Pancreas (tissue), 10 donors: ENCODE measurements around the gene ARHGEF18. TPM values are rescaled to one million over a fixed set of nuclear protein-coding genes. Genes with fewer than 3 reads are reported as not detected.

Experiments used
- ATAC-seq, 4 donors: fragments of 200-7000 bp; cut with Tn5 transposase; one replicate each; pipeline versions ENCODE4 v1.8.0 to v1.9.1; 2020; ENCODE audit warnings: mild to moderate bottlenecking in 4 of 4, moderate library complexity in 4 of 4
- DNase-seq, 6 donors: peaks; one replicate each; pipeline ENCODE4 v3.0.0-alpha.2; 2020
- FAIRE-seq: peaks from 2 replicates; lab custom pipeline; 2012; peaks lifted over from hg19 to GRCh38; lab: Jason Lieb, UNC
- H3K27ac ChIP-seq, 4 donors: fragments of 200-600 bp; sonication (generic); 1 replicate in 3 of 4; 2 replicates in 1 of 4; pipeline versions ENCODE4 v1.5.0 to v1.8.0; 2020
- H3K27me3 ChIP-seq, 4 donors: fragments of 200-600 bp; one replicate each; pipeline ENCODE4 v1.8.0; 2021
- H3K36me3 ChIP-seq, 3 donors: fragments of 200-600 bp; sonication (generic) in 1 of 3; one replicate each; pipeline versions ENCODE4 v1.5.0 to v1.8.0; 2020 to 2021
- H3K4me1 ChIP-seq, 3 donors: fragments of 200-600 bp; one replicate each; pipeline ENCODE4 v1.8.0; 2021
- H3K4me3 ChIP-seq, 4 donors: fragments of 200-600 bp; sonication (generic) in 2 of 4; one replicate each; pipeline versions ENCODE4 v1.5.0 to v1.8.0; 2020 to 2021
- H3K9me3 ChIP-seq, 4 donors: fragments of 200-600 bp; one replicate each; pipeline ENCODE4 v1.8.0; 2021
- WGBS, 2 donors: extraction: QIAGEN DNeasy Blood & Tissue Kit; methylation state at CpG; one replicate each; pipeline ENCODE4 v1.1.7; 2013; 5-methylcytosine and 5-hydroxymethylcytosine counted together
- intact Hi-C, 3 donors: fragments of 100-400 bp; cut with DNase I; formaldehyde crosslinking; loops; one replicate each; pipeline versions ENCODE4 v1.11.1 to v1.14.2; 2022
- polyA plus RNA-seq, 2 donors: library from polyadenylated mRNA; stranded (reverse); fragments of 200-250 nt; gene quantifications; one replicate each; pipeline ENCODE4 v1.2.3, GENCODE V29; 2013
- total RNA-seq, 6 donors: library from RNA; stranded (reverse); fragmentation: NEBNext Ultra II Directional in 4 of 6; extraction: Animal tissue kit (Norgen Biotek cat#: 25700) in 4 of 6; gene quantifications; one replicate each; pipeline versions ENCODE4 v1.2.1 to v1.2.4, GENCODE V29; 2021 to 2023
- TF ChIP-seq, protein P1 (sequence below), 4 donors: fragments of 200-600 bp; sonication (generic) in 3 of 4; IDR thresholded peaks; one replicate each; pipeline versions ENCODE4 v1.5.0 to v1.8.0; 2021; ENCODE audit warnings: antibody characterized with exemption in 4 of 4
- donor health status: healthy with polysubstance abuse.
- donor health status: DM: no; HTN: no; CAD: no; lungs with moderate emphysema.
- donor health status: DM: no; HTN: no; CAD: no.
- donor health status: control.
- donor health status: control.
- donor health status: Bipolar disorder and iron deficiency.
- donor health status: DM: yes; HTN: yes; CAD: no.
- donor health status: DM: no; HTN: no; CAD: no.
- donor health status: DM: no; HTN: no; CAD: no.
- donor health status: DM: yes; HTN: yes; CAD: no.

The ARHGEF18 gene
- total and polyA plus RNA-seq, 8 donors: 17.1 to 45.4 (median 22.4) TPM

DNA sequence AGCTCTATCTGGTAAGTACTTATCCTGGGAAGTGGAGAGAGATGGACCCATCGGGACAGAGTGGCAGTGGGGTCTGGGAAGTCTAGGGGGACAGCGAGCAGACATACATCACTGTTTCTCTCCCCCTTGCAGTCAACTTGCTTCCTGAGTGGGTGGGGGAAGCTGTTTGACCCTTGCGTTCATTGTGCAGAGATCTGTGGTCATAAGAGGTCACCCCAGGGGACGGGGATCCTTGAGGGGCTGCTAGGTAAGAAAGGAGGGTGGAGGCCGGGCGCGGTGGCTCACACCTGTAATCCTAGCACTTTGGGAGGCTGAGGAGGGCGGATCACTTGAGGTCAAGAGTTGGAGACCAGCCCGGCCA, 474 bp downstream of the ARHGEF18 start:
- DNase-seq (peak in 1 of 6 donors; percentile 16), ATAC-seq (no peak), FAIRE-seq (no peak)
- no peak overlapping the region for H3K4me3 ChIP-seq
- H3K36me3 ChIP-seq: no peaks in the 10 kb centered on the region
- H3K27ac ChIP-seq: no peak overlapping the region
- no peaks in the 10 kb centered on the region for H3K4me1 ChIP-seq
- intact Hi-C loops: no loop called here
- no peaks in the 10 kb centered on the region for H3K9me3 ChIP-seq
- 79 to 84% methylated on average over 9 of the region's 9 CpGs for WGBS, 2 donors
- TF ChIP-seq, protein P1, sequence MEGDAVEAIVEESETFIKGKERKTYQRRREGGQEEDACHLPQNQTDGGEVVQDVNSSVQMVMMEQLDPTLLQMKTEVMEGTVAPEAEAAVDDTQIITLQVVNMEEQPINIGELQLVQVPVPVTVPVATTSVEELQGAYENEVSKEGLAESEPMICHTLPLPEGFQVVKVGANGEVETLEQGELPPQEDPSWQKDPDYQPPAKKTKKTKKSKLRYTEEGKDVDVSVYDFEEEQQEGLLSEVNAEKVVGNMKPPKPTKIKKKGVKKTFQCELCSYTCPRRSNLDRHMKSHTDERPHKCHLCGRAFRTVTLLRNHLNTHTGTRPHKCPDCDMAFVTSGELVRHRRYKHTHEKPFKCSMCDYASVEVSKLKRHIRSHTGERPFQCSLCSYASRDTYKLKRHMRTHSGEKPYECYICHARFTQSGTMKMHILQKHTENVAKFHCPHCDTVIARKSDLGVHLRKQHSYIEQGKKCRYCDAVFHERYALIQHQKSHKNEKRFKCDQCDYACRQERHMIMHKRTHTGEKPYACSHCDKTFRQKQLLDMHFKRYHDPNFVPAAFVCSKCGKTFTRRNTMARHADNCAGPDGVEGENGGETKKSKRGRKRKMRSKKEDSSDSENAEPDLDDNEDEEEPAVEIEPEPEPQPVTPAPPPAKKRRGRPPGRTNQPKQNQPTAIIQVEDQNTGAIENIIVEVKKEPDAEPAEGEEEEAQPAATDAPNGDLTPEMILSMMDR (IDR thresholded peaks at IDR 0.05): no peak
- no peaks in the 10 kb centered on the region for H3K27me3 ChIP-seq

DNA sequence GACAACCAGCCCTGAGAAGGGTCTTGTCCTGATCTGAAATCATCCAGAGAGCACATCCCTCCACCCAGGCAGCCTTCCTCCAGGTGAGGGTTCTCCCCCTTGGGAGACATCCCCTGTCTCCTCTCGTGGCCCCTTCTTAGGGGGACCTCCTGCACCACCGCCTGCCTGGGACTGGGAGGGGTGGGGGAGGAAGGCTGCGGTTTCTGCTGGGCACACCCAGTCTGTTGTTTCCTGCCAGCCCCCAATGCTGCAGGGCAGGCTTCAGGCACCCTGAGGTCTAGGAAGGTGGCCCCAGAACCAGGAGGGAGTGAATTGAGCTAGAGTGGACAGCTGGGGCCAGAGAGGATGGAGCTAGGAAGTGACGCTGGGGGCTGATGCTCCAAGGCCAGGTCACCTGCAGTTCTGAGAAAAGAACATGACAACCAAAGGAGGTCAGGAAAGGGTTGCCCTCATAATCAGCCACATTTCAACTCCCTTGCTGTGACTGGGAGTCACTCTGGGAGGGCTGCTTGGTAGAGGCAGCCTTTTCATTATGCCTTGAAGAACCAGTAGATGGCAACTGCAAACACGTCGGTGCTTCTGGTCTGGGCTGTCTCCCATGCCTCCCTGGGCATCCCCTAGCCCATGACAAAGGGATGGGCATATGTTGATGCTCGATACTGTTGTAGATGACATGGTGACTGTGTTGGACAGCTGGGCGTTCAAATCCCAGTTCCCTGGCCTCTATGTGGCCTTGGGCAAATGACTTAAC, 1.4 kb downstream of the ARHGEF18 start:
- Histone ChIP-seq H3K27me3 (no peaks in the 10 kb centered on the region), H3K9me3 (no peaks in the 10 kb centered on the region), H3K27ac (no peak overlapping the region), H3K4me1 (no peaks in the 10 kb centered on the region), H3K4me3 (no peak overlapping the region), H3K36me3 (no peaks in the 10 kb centered on the region)
- FAIRE-seq: no peak
- WGBS, 2 donors: 68 to 72% methylated on average over 8 of the region's 8 CpGs
- intact Hi-C loops: loop anchor here in 1 of 3 donors (10.0 kb wide), 1 partner anchor 465 kb away; no protein-coding TSS in a partner anchor
- TF ChIP-seq, protein P1 (IDR thresholded peaks at IDR 0.05): no peak
- no peak for ATAC-seq
- DNase-seq: peak in 1 of 6 donors; percentile 51

DNA sequence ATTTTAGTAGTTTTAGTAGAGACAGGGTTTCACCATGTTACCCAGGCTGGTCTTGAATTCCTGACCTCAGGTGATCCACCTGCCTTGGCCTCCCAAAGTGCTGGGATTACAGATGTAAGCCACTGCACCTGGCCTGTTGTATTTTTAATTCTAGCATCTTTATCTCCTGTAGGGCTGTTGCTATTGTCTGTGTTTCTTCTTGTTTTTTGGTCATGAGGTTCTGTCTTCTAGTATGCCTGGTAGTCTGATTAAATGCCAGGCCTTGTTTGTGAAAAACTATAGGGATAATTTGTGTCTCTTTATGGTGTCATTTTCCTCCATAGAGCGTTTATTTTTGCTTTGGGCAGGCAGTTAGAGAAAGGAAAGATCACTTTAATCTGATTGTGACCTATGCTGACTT, 3.1 kb downstream of the ARHGEF18 start:
- Histone ChIP-seq H3K27ac (no peak overlapping the region), H3K4me1 (no peaks in the 10 kb centered on the region), H3K4me3 (no peak overlapping the region), H3K9me3 (no peaks in the 10 kb centered on the region), H3K36me3 (no peaks in the 10 kb centered on the region), H3K27me3 (no peaks in the 10 kb centered on the region)
- TF ChIP-seq, protein P1 (IDR thresholded peaks at IDR 0.05): no peak
- FAIRE-seq: no peak
- intact Hi-C loops: loop anchor here in 1 of 3 donors (10.0 kb wide), 1 partner anchor 463 kb away; no protein-coding TSS in a partner anchor
- no peak for ATAC-seq
- DNase-seq: no peak
- WGBS, 2 donors: 56 to 67% methylated on average over 1 of the region's 1 CpG

DNA sequence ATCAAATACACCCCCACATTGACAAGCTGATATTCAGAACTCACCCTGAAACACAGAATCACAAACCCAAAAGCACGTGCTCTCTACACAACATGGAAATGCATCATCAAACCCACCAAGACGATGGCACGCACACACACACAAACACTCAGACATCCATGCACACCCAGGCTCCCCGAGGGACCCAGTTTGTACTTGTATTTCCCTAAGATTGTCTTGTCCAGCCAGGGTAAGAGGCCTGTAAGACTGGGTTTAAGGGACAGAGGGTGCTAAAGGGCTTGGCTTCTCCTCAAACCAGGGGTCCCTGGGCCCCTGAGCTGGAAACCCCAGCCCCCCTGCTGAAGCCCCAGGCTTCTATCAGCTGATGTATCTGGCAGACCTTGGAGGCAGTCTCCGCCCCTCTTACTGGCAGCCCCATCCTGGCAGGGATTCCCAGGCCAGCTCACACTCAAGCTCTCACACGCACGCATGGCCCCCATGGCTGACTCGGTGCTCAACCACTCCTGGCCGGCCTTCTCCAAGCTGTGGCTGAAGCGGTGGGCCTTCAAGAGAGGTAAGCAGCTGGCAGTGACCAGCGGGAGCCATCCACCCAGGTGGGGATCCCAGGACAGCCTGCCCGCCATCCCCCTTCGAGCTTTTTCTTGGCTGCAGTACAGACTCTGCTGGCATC, 6.5 kb downstream of the ARHGEF18 start:
- TF ChIP-seq, protein P1 (IDR thresholded peaks at IDR 0.05): no peak
- Histone ChIP-seq H3K9me3 (no peaks in the 10 kb centered on the region), H3K4me3 (no peak overlapping the region), H3K4me1 (no peaks in the 10 kb centered on the region), H3K36me3 (no peaks in the 10 kb centered on the region), H3K27ac (no peak overlapping the region), H3K27me3 (no peaks in the 10 kb centered on the region)
- DNase-seq (peak in 2 of 6 donors; percentile 34 to 52), ATAC-seq (peak in 1 of 4 donors; percentile 38), FAIRE-seq (no peak)
- intact Hi-C loops: loop anchor here in 1 of 3 donors (10.0 kb wide), 1 partner anchor 460 kb away; no protein-coding TSS in a partner anchor
- WGBS, 2 donors: 72 to 75% methylated on average over 13 of the region's 13 CpGs
